ENCODE results near the gene PAGR1.
"Not testable (repeated sequence)": the region's sequence is repeated elsewhere in the genome, so short reads cannot be mapped to it uniquely, and the experiment has no call there.

The PAGR1 gene

GRCh38 chr16:29791845-29792807 lies 23.8 kb upstream of the PAGR1 start:
- in situ Hi-C loops (cut with MboI; ENCODE audit: low sequenced_read_pairs): no loop called here

GRCh38 chr16:29793153-29793552 lies 22.8 kb upstream of the PAGR1 start:
- in situ Hi-C loops (cut with MboI; ENCODE audit: low sequenced_read_pairs): not testable (repeated sequence)

- in situ Hi-C loops (cut with MboI; ENCODE audit: low sequenced_read_pairs): no loop called here
Measured at GRCh38 chr16:29794231-29794710, 21.7 kb upstream of the PAGR1 start.

GRCh38 chr16:29802416-29802935 lies 13.5 kb upstream of the PAGR1 start:
- in situ Hi-C loops (cut with MboI; ENCODE audit: low sequenced_read_pairs): no loop called here

- in situ Hi-C loops (cut with MboI; ENCODE audit: low sequenced_read_pairs): no loop called here
Measured at GRCh38 chr16:29804020-29804419, 11.9 kb upstream of the PAGR1 start.

GRCh38 chr16:29804455-29805231 lies 11.3 kb upstream of the PAGR1 start:
- in situ Hi-C loops (cut with MboI; ENCODE audit: low sequenced_read_pairs): no loop called here

GRCh38 chr16:29805232-29806098 lies 10.5 kb upstream of the PAGR1 start:
- in situ Hi-C loops (cut with MboI; ENCODE audit: low sequenced_read_pairs): no loop called here

- in situ Hi-C loops (cut with MboI; ENCODE audit: low sequenced_read_pairs): no loop called here
Measured at GRCh38 chr16:29806099-29806579, 9.8 kb upstream of the PAGR1 start, which contains the start of gene MAZ. MAZ (plus strand) TSS chr16:29806529; CDS start chr16:29806702, 173 bp downstream.

- in situ Hi-C loops (cut with MboI; ENCODE audit: low sequenced_read_pairs): no loop called here
Measured at GRCh38 chr16:29806641-29807425, 9.1 kb upstream of the PAGR1 start.

GRCh38 chr16:29807426-29808218 lies 8.3 kb upstream of the PAGR1 start:
- in situ Hi-C loops (cut with MboI; ENCODE audit: low sequenced_read_pairs): no loop called here

GRCh38 chr16:29808219-29808900 lies 7.6 kb upstream of the PAGR1 start:
- in situ Hi-C loops (cut with MboI; ENCODE audit: low sequenced_read_pairs): no loop called here

- in situ Hi-C loops (cut with MboI; ENCODE audit: low sequenced_read_pairs): no loop called here
Measured at GRCh38 chr16:29809031-29809747, 6.8 kb upstream of the PAGR1 start.

- in situ Hi-C loops (cut with MboI; ENCODE audit: low sequenced_read_pairs): no loop called here
Measured at GRCh38 chr16:29809850-29810698, 5.9 kb upstream of the PAGR1 start.

GRCh38 chr16:29810699-29811169 lies 5.2 kb upstream of the PAGR1 start:
- in situ Hi-C loops (cut with MboI; ENCODE audit: low sequenced_read_pairs): no loop called here

GRCh38 chr16:29811170-29811895 lies 4.6 kb upstream of the PAGR1 start:
- in situ Hi-C loops (cut with MboI; ENCODE audit: low sequenced_read_pairs): no loop called here
